Measurements from ENCODE around the gene KPRP.
A peak's percentile ranks its signal among the peaks of the same experiment; 100 is the strongest.

Gene KPRP

GRCh38 chr1:152776361-152776760 lies 18.5 kb downstream of the KPRP start:
- no peak for DNase-seq (ENCODE audit: low spot score)

DNA sequence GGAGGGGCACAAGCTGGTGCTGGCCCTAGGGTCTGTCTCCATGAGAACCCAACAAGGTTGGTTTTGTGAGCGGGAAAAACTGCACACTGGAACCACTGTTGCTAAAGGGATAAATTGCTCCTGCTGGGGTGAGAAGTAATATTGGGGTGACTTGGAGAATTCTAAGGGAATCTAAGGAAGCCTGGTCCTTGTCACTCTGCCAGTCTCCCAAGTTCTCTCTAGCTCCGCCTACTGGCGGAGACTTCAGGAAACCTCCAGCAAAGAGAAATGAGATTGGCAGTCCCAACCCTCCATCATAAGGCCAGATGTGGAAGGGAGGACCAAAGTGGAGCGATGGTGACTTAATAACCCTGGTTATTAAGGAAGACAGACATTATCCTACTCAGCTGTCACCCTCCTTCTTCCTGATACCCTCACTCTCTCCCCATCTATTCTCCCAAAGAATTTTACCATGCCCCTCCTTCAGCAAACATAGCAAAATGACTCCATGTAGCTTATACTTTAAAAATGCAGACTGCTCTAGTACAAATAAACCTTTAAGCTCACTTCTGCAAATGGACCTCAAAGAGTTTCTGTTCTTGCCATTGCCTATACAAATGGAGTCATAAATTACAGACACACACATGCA lies 19.8 kb downstream of the KPRP start:
- peak; percentile 15 for DNase-seq (ENCODE audit: low spot score)

DNA sequence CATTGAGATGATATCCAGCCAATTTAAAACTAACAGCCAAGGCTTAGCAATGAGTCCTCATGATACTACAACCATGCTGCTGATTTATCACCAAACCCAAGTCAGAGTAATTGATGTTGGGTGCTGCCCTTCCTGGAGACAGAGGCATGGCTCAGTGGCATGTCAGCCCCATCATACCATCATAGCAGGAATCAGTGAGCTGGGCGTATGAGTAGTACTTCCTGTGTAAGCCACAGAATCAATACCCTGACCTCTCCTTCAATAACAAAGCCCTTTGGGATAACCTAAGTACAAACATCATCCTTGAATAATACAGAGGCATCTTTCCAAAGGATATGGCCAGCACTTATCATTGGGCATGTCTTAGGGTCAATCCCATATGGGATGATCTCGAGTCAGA lies 25.3 kb downstream of the KPRP start:
- DNase-seq (ENCODE audit: low spot score), result no peak

GRCh38 chr1:152786077-152786476 lies 28.3 kb downstream of the KPRP start, which contains the start of gene LCE1E:
TSS of gene LCE1E (plus strand) at chr1:152786257. CDS start at chr1:152787300, 1,043 bp downstream.
- no peak for DNase-seq (ENCODE audit: low spot score)

DNA sequence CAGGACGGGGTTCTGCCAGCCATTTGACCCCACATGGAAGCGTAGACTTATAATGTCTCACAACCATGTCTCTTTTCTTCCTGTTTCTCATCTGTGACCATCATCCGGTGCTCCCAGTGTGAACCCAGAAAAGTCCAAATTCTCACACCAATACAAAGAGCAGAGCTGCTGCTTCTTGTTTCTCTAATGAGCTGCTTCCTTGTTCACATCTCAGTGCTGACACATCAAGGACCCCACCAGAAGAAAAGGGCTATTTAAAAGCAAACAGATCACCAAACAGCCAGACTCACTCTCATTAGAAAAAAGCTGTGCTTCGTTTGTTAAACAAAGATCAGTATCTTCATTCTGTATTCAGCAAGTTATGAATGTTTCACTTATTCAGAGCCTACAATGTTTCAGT lies 37.9 kb downstream of the KPRP start:
- DNase-seq (ENCODE audit: low spot score), result no peak

DNA sequence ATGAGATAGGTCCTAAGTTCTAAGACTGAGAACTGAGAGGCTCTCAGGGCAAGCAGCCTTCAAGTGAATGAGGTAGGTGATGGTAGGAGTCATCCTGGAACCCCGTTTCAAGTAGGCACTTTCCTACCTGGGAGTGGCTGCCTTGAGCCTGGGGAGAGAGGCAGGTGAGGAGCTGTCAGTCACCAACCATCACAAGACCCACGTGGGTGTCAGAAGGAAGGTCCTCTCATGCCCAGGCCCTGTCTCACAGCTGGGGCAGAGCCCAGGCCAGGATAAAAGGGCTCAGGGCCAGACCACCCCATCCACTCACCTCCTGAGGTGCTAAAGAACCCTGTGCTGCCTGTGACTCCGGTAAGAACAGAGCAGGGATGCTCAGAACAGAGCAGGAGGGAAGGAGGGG lies 38.6 kb downstream of the KPRP start, which contains the start of gene LCE1D:
TSS of gene LCE1D (plus strand) at position 301 of the 400 bp plus-strand sequence. CDS start 1,074 bp downstream, outside the sequence.
- no peak for DNase-seq (ENCODE audit: low spot score)

DNA sequence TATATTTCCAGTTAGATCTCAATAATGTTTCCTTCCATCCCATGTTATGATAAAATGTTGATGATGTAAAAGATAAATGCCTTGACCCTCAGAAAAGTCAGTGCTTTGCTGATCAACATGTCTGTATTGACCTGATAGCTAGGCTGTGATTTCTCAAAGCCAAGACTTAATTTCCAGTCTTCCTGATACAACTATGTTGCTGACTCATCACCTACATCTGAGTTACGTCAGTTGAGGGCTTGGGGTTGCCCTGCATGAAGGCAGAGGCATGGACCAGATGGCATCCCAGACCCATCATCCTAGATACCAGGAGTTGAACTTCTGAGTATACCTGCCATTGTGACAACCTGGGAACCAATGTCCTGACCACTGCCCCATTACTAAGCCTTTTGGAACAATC lies 43.5 kb downstream of the KPRP start:
- no peak for DNase-seq (ENCODE audit: low spot score)

GRCh38 chr1:152806576-152806975 lies 48.8 kb downstream of the KPRP start, which contains the start of gene LCE1C:
TSS of gene LCE1C (minus strand) at chr1:152806651. CDS start at chr1:152805478, 1,173 bp downstream.
- no peak for DNase-seq (ENCODE audit: low spot score)

- DNase-seq (ENCODE audit: low spot score), result no peak
These were observed 53.2 kb downstream of the KPRP start for GRCh38 chr1:152811050-152811449.

Measured in germinal center (tissue), 1 donor.